HG02759 (cell line): Measurements from ENCODE around the gene NELFA.
"Not testable (repeated sequence)": the region's sequence is repeated elsewhere in the genome, so short reads cannot be mapped to it uniquely, and the experiment has no call there.

Experiments used
- ATAC-seq: cut with Tn5 transposase; IDR thresholded peaks from one replicate; pipeline ENCODE4 v1.9.1; 2021; ENCODE audit warnings: mild to moderate bottlenecking, moderate library complexity; ENCODE audit not compliant: unreplicated experiment

NELFA gene

GRCh38 chr4:2040391-2041238, 31.8 kb upstream of the NELFA start:
- ATAC-seq: no peak

- no peak for ATAC-seq
Observed at GRCh38 chr4:2036866-2037265, 28.1 kb upstream of the NELFA start.

DNA sequence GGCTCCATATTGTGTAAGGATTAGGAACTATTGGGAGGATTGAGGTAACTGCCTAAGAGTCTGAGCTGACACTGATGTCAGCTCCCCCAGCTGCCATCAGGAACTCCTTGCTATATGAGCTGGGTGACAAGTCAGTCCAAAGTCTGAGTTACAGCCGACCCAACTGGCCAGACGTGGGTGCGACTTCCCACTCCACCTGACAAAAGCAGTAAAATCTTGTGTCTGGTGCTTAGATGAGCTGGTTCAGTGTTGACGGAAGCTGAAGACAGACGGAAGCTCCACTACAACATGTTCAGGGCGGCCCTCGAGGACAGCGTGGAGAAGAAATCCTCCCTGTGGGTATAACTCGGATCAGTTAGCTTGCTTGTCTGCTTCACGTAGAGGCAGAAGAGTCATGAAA, 27.6 kb upstream of the NELFA start:
- no peak for ATAC-seq

DNA sequence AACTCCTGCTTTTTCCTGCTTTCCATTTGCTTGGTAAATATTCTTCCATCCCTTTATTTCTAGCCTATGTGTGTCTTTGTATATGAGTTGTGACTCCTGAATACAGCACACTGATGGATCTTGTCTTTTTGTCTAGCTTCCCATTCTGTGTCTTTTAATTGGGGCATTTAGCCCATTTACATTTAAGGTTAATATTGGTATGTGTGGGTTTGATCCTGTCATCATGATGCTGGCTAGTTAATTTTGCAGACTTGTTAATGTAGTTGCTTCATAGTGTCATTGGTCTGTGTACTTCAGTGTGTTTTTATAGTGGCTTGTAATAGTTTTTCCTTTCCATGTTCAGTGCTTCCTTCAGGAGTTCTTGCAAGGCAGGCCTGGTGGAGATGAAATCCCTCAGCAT, 22.4 kb upstream of the NELFA start:
- not testable (repeated sequence) for ATAC-seq

- not testable (repeated sequence) for ATAC-seq
Observed at GRCh38 chr4:2027120-2027519, 18.3 kb upstream of the NELFA start.

GRCh38 chr4:2025817-2026216, 17.0 kb upstream of the NELFA start:
- no peak for ATAC-seq

DNA sequence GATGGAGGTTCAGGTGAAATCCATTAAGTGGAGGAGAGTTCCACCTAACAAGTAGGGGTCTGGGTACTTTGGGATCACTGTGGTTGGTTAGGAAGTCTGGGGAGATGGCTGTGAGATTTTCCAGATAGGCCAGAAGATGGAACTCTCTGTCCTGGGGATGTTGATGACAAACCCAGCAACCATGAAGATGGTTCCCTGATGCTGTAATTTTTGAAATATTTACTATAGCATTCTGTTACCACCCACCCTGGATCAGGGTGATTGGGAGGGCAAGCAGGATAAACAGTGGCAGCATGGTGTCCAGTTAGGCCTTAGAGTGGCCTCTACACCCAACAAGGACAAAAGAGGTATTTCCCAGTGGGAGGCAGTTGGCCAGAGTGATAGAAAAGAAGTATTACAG, 15.9 kb upstream of the NELFA start:
- no peak for ATAC-seq

DNA sequence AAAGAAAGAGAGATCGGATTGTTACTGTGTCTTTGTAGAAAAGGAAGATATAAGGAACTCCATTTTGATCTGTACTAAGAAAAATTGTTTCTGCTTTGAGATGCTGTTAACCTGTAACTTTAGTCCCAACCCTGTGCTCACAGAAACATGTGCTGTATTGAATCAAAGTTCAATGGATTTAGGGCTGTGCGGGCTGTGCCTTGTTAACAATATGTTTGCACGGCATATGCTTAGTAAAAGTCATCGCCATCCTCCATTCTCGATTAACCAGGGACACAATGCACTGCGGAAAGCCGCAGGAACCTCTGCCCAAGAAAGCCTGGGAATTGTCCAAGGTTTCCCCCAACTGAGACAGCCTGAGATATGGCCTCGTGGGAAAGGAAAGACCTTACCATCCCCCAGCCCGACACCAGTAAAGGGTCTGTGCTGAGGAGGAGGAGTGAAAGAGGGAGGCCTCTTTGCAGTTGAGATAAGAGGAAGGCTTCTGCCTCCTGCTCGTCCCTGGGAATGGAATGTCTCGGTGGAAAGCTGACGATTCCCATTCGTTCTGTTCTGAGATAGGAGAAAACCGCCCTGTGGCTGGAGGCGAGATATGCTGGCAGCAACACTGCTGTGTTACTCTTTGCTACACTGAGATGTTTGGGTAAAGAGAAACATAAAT, 12.7 kb upstream of the NELFA start:
- not testable (repeated sequence) for ATAC-seq

- ATAC-seq: no peak
Observed at GRCh38 chr4:2015008-2015407, 6.2 kb upstream of the NELFA start.

DNA sequence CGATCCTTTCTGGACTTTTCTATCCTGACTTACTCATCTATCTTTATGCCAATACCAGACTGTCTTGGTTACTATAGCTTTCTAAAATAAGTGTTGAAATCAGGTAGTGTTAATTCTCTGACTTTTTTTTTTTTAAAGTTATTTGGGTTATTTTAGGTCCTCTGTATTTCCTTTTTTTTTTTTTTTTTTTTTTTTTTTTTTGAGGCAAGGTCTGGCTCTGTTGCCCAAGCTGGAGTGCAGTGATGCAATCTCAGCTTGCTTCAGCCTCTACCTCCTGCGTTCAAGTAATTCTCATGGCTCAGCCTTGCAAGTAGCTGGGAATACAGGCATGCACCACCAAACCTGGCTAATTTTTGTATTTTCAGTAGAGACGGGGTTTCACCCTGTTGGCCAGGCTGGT, 2.8 kb upstream of the NELFA start:
- ATAC-seq: no peak

DNA sequence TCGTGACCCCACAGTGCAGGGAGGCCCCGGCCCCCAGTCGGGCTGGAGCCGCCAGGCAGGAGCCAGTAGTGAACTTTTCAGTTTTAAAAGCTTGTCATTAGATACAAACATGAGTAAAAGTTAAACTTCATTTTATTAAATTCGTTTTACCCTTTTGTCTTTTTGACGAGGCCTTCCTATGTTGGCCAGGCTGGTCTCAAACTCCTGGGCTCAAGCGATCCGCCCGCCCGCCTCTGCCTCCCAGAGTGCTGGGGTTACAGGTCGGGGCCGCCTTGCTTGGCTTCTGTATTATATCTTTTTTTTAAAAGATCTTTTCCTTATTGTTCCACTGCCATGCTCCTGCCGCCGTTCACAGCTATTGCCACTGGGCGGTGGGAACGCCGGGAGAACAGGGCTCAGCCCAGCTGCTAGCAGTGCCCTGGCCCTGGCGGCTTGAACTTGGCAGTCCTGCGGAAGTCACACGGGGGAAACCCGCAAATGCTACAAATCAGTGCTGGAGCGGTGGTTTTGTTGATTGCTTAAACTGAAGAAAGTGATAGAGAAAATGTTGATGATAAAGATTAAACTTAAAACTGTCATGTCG, 968 bp upstream of the NELFA start:
- no peak for ATAC-seq

DNA sequence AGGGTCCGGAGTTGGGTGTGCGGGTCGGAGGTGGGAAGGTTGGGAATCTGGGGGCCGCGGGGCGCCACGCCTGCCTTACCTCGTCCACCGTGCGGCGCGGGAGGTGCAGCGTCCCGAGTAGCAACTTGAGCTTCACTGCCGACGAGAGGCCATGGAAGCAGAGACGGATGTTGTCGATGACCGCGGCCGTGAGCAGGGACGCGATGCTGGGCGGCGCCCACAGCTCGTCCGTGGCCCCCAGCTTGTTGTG, 178 bp downstream of the NELFA start:
- ATAC-seq: no peak

GRCh38 chr4:2007804-2008670, 737 bp downstream of the NELFA start:
- no peak for ATAC-seq

GRCh38 chr4:2006956-2007653, 1.7 kb downstream of the NELFA start:
- ATAC-seq: no peak

DNA sequence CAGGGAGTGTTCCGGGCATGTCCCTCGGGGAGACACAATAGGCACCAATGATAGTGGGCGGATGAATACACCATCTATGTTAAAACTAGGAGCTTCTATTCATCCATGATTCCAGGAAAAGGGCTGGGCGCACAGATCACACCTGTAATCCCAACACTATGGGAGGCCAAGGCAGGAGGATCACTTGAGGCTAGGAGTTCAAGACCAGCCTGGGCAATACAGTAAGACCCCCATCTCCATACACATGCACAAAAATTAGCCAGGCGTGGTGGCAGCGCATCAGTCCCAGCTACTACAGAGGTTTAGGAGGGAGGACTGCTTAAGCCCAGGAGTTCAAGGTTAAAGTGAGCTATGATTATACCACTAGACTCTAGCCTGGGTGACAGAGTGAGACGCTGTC, 2.4 kb downstream of the NELFA start:
- ATAC-seq: no peak

DNA sequence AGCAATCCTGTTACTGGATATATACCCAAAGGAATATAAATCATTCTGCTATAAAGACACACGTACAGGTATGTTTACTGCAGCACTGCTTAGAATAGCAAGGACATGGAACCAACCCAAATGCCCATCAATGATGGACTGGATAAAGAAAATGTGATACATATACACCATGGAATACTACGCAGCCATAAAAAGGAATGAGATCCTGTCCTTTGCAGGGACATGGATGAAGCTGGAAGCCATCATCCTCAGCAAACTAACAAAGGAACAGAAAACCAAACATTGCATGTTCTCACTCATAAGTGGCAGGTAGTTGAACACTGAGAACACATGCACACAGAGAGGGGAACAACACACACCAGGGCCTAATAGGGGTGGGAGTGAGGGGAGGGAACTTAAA, 5.4 kb downstream of the NELFA start:
- not testable (repeated sequence) for ATAC-seq

DNA sequence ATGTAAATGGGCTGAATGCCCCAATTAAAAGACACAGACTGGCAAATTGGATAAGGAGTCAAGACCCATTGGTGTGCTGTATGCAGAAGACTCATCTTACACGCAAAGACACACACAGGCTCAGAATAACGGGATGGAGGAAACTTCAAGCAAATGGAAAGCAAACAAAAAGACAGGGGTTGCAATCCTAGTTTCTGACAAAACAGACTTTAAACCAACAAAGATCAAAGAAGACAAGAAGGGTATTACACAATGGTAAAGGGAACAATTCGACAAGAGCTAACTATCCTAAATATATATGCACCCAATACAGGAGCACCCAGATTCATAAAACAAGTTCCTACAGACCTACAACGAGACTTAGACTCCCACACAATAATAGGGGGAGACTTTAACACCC, 9.5 kb downstream of the NELFA start:
- not testable (repeated sequence) for ATAC-seq

- ATAC-seq: no peak
Observed at GRCh38 chr4:1998296-1998695, 10.5 kb downstream of the NELFA start.

DNA sequence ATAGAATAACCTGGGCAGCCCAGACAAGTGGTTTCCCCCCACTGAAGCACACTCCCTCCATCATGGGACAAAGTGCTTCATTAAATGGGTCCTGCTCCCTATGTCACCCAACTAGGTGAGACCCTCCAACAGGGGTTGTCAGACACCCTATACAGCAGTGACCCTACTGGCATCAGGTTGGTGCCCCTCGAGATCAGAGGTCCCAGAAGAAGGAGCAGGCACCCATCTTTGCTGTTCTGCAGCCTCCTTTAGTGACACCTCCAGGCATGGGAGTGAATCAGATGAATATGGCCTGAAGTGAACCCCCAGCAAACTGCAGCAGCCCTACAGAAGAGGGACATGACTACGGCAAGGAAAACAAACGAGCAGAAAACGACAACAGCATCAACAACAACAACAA, 11.1 kb downstream of the NELFA start:
- ATAC-seq: no peak

GRCh38 chr4:1996866-1997611, 11.7 kb downstream of the NELFA start:
- no peak for ATAC-seq
